ENCODE results near the gene TLR9.

The TLR9 gene

GRCh38 chr3:52194485-52195290 lies 30.8 kb downstream of the TLR9 start:
- no peak for DNase-seq

- no peak for DNase-seq
Observed at GRCh38 chr3:52193065-52193464, 32.4 kb downstream of the TLR9 start.

DNA sequence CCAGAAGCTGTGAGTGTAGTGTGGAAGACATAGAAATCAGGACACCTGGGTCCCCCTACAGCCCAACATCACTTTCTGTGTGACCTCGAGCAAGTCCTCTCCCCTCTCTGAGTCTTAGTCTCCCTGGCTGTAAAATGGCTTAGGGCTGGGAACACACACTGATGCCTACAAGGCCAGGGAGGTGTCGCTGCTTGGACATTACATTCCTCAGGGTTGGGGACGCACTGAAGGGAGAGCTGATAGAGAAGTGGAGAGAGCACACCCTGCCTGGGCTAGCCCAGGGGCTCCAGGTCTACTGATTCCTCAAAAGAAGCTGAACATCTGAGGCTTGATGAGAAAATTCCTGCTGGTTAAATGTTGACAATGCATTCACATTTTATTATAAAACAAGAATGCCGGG lies 33.8 kb downstream of the TLR9 start:
- no peak for DNase-seq

GRCh38 chr3:52190294-52191074 lies 35.0 kb downstream of the TLR9 start:
- DNase-seq: no peak

- peak in 1 of 2 experiments; percentile 8 for DNase-seq
Observed at GRCh38 chr3:52188556-52188955, 36.9 kb downstream of the TLR9 start.

DNA sequence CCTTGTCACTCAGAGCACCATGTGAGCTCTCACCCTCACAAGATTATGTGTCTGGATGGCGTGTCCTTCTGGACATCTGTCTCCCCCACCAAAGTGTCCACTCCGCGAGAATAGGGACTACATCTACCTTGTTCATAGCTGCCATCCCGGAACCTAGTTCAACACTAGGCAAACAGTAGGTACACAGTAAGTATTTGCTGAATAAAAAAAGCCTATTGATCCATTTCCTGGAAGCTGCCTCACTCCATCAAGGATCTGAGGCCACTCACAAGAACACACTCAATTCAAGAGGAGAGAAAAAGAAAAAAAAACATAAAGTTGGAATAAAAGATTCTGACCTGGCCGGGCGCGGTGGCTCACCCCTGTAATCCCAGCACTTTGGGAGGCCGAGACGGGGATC lies 38.7 kb downstream of the TLR9 start:
- no peak for DNase-seq

DNA sequence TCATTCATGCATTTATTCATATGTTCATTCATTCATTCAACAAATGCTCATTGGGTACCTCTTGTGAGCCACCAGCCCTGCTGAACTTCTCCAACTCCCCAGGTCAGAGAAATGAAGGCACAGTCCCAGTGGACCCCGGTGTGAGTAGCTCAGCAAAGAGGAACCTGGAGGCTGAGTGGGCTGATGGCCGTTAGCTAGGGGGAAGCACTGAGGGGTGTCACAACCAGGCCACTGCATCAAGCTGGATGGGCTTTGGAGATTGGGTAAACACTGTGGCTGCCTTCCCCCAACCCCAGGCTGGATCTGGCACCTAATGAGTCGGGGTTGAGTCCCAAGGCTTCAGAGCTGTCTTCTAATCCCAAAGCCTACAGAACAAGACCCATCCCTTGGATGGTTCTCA lies 39.6 kb downstream of the TLR9 start:
- DNase-seq: peak; percentile 78 to 80

- no peak for DNase-seq
Observed at GRCh38 chr3:52185311-52185710, 40.1 kb downstream of the TLR9 start.

DNA sequence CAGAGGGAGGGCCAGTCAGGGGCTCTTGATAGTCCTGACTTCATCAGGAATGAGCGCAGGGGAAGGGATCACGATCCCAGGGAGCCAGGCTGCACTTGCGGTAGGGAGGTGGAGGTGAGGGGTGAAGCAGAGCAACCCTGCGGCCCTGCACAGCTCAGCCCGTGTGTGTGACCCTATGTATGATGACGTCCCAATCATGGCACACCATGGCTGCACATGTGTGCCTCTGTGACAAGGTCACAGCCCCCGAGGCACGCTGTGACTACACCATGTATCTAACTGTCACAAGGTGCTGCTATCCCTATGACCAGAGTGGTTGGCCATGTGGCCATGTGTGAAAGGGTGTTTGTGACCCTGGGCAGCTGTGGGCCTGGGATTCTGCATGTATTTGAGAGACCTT lies 40.8 kb downstream of the TLR9 start:
- no peak for DNase-seq

DNA sequence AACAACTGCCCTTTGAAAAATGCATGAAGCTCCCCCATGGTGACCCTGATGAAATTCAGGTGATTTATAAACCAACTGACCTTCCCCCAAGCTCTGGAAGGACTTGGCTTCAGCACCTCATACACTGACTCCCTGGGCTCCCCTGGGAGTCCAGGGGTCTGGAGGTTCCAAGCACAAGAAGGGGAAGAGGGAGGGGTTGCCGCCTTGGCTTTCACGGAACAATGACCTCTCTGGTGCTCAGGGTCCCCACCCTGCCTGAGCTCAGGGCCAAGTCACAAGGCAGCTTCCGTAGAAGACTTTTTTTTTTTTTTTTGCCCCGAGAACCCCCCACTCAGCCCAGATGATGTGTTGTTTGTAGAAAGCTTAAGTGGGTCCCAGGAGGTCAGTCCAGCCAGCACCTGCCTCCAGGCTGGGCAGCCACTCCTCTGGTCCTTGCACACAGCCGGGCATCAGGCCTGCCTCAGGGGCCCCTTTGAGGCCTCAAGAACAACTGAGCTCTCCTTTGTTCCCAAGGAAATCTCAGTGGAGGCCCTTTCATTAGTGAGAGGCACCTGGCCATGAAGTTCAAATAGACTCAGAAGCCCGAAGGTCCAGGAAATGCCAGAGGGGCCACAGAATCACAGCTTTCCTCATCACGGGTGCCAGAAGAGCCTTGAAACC lies 41.5 kb downstream of the TLR9 start:
- DNase-seq: no peak

- DNase-seq: no peak
Observed at GRCh38 chr3:52182691-52183090, 42.8 kb downstream of the TLR9 start.

- no peak for DNase-seq
Observed at GRCh38 chr3:52182196-52182595, 43.2 kb downstream of the TLR9 start.

DNA sequence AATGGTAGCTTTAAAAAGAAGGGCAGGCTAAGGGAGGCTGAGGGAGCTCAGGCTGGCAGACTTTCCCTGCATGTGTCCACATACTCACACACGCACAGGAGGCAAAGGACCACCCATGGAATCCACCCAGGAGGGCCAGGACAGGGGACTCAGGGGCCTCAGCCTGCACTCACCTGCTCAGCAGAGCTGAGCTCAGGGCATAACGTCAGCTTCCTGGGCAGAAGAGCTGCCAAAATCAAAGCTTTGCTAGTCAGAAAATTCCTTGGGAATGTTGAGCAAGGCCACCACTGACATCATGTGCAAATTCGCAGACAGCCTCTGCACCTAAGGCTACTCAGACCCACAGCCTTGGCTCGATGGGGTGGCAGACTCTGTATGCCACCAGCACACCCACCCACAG lies 43.9 kb downstream of the TLR9 start:
- no peak for DNase-seq

- DNase-seq: no peak
Observed at GRCh38 chr3:52178537-52178936, 46.9 kb downstream of the TLR9 start.

DNA sequence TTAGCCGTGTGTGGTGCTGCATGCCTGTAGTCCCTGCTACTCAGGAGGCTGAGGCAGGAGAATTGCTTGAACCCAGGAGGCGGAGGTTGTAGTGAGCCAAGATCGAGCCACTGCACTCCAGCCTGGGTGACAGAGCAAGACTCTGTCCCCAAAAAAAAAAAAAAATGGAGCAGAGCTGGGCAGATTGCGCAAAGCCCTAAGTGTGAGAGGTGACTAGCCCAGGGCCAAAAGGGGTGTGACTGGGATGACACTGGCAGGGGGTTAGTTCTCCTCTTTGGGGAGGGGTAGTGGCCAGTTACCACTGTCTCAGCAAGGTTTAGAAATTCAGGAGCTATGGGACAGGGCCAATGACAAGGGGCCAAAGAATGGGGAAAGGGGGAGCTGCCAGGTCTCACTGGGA lies 47.3 kb downstream of the TLR9 start:
- peak; percentile 60 to 63 for DNase-seq

DNA sequence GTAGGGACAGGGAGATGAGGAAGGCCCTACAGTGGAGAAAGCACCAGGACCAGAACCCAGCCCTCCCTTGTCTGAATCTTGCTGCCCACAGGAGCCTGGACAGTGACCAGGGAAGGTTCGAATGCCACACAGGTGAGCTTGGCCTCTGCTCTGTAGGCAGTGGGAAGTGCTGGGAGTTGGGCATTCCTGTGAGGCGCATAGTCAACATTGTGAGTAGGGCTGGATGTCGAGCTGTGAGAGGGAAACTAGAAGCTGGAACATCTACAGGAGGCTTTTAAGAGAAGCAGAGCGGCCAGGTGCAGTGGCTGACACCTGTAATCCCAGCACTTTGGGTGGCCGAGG lies 47.8 kb downstream of the TLR9 start:
- DNase-seq: no peak

- no peak for DNase-seq
Observed at GRCh38 chr3:52176951-52177700, 48.3 kb downstream of the TLR9 start.

GRCh38 chr3:52176180-52176752 lies 49.2 kb downstream of the TLR9 start:
- DNase-seq: no peak

DNA sequence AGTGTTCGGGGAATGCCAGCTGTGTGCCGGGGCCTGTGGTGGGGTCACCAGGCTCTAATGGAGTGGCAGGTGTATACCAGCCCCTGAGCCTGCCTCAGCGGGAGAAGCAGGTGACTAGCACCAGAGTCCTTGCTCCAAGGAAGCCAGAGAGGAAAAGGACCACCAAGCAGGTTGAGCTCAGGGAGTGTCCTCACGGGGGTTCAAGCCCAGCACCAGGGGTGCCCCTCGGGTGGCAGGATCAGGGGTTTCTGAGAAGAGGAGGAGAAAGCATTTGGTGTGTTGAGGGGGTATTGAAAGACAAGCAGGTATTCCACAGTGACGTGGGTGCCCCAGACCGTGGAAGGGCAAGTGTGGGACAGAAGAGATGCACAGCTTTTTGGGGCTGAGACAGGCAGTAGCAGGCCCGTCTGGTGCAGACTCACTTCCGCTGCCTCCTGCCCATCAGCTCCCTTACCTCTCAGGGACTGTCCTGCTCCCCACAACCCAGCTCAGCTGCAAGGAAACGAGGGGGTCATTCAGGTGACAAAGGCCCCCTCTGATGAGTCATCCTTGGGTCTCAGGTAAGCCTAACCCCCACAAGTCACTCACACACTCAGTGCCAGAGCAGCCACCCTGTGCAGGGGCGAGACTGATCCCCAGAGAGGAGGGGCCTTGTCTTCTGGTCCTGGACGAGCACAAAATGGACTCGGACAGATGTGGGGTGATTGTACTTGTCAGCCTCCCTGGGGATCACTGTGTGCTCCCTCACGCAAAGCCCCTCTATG lies 49.8 kb downstream of the TLR9 start:
- no peak for DNase-seq

GRCh38 chr3:52174896-52175295 lies 50.5 kb downstream of the TLR9 start:
- DNase-seq: no peak

- DNase-seq: no peak
Observed at GRCh38 chr3:52173101-52173500, 52.3 kb downstream of the TLR9 start.

- no peak for DNase-seq
Observed at GRCh38 chr3:52172262-52172757, 53.1 kb downstream of the TLR9 start.

Data from AML-193 (cell line).